Hepatocyte (in vitro differentiated cells): ENCODE results near the gene GLRA3.

Source experiments
- CTCF ChIP-seq: fragments of 200-600 bp; sonication (generic); IDR thresholded peaks from 2 replicates; pipeline ENCODE4 v1.5.1; 2016; ENCODE audit warnings: antibody characterized with exemption, mild to moderate bottlenecking; ENCODE audit not compliant: poor library complexity
- EZH2 ChIP-seq: fragments of 200-600 bp; sonication (generic); IDR thresholded peaks from 2 replicates; pipeline ENCODE4 v1.6.1; 2016; ENCODE audit warnings: antibody characterized with exemption, mild to moderate bottlenecking, borderline replicate concordance
- EZH2phosphoT487 ChIP-seq: fragments of 200-600 bp; sonication (generic); IDR thresholded peaks from one replicate; pipeline ENCODE4 v1.6.1; 2018; ENCODE audit warnings: antibody characterized with exemption, mild to moderate bottlenecking, low read depth, moderate library complexity; ENCODE audit not compliant: unreplicated experiment, severe bottlenecking

- TF ChIP-seq CTCF, result no peak
- no peak for TF ChIP-seq EZH2phosphoT487
- TF ChIP-seq EZH2, result no peak
Observed at GRCh38 chr4:174834477-174834876, 5.4 kb upstream of the GLRA3 start.
